Smooth muscle cell of the umbilical artery (primary cell): ENCODE measurements around the gene LSM14B. TPM values are rescaled to one million over a fixed set of nuclear protein-coding genes. Genes with fewer than 3 reads are reported as not detected.

Experiments used
- total RNA-seq: library from RNA; depleted of rRNA; stranded (reverse); fragments of >200 nt; gene quantifications from 2 replicates; pipeline ENCODE4 v1.2.3, GENCODE V29; 2014

Gene LSM14B
- total RNA-seq, result 39.2 TPM in 2 replicates

DNA sequence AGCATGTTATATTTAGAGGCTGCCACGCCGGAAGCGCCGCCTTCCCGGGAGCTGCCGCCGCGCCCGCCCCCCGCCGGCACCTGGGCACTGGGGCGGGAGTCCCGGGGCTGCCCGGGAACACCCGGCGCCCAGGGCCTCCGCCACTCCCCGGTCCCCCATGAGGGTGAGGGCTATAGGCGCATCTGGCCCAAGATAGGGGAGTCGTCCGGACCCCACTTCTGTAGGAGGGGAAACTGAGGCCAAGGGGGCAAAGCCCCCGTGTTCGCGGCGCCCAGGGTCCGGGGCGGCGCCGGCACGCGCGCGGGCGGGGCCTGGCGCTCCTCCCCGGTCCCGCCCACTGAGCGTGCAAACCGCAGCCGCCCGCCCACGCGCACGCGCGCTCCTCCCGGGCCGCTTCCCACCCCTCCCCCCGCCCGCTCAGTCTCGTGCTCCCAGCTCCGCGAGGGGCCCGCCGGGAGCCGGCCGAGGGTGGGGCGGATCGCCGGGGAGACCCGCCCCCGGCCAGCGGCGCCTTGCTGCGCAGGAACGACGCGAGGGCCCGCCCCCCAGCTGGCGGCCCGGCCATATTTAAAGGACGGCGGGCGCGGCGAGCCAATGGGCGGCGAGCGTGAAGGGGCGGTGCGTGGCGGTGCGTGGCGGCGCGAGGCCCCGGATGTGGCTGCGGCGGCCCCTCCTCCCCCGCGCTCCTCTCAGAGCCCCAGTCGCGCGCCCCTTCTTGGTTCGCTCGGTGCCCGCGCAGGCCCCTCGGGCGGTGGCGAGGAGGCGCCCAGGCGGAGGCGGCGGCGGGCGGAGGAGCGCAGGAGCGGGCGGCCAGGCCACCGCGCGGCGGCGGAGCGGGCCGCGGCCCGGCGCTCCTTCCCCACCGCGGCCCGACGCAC lies at the start of gene LSM14B:
Gene LSM14B, plus strand, starts transcription at position 700 of the 878 bp plus-strand sequence. CDS start 192 bp downstream, outside the sequence.

DNA sequence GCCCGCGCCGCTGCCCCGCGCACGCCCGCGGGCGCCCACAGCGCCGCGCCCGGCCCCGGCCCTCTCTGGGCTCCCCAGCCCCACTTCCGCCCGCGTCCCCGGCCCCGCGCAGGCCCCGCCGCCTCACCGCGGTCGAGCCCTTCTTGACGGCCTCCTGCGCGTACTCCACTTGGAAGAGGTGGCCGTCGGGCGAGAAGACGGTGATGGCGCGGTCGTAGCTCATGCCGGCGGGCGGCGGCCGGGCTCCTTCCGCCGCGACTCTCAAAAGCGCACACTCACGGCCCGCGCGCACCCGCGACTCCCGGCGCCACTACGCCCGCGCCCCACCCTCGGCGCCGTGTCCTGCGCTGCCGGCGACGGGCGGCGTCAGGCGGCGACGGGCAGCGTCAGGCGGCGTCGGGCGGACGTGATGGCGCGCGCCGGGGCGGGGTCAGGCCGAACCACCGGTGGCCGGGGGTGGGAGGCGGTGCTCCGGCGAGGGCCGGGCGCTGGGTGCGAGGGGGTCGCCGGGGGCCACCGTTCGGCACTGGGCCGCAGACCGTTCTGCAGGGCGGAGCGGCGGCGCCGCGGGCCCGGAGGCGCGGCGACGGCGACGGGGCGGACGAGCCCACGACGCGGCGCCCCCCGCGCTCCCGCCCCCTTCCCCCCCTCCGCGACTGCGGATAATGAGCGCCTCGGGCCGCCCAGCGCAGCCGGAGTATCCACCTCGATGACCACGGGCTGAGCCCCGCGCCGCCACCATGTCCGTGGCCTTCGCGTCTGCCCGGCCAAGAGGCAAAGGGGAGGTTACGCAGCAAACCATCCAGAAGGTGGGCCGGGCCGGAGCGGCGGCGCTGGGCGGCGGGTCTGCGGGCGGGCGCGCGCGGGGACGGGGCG lies 21.0 kb downstream of the LSM14B start, which contains the start of the genes PSMA7 and SS18L1:
Gene PSMA7, minus strand, starts transcription at position 314 of the 876 bp plus-strand sequence. Its CDS starts 91 bp downstream, at position 223.
Gene SS18L1, plus strand, starts transcription at position 689 of the 876 bp plus-strand sequence. Its CDS starts 52 bp downstream, at position 741.

GRCh38 chr20:62182469-62183425 lies 60.5 kb downstream of the LSM14B start, which contains the start of gene MTG2:
TSS of gene MTG2 (plus strand) at chr20:62183028. CDS start at chr20:62193421, 10,393 bp downstream.

Other genes with a start within 250 kb of the LSM14B start
- gene TAF4, start 56.6 kb upstream of the LSM14B start, total RNA-seq, result 3.3 and 7.3 TPM in 2 replicates
- gene PSMA7, start 20.9 kb downstream of the LSM14B start, total RNA-seq, result 320 and 348 TPM in 2 replicates
- 10.4 and 18.4 TPM in 2 replicates for gene SS18L1, start 21.3 kb downstream of the LSM14B start, total RNA-seq
- 15.7 and 18.2 TPM in 2 replicates for gene MTG2, start 60.6 kb downstream of the LSM14B start, total RNA-seq
- not detected in 2 replicates for gene HRH3, start 97.8 kb downstream of the LSM14B start, total RNA-seq
- gene OSBPL2, start 116.0 kb downstream of the LSM14B start, total RNA-seq, result 39.9 and 40.1 TPM in 2 replicates
- 101 and 111 TPM in 2 replicates for gene ADRM1, start 180.5 kb downstream of the LSM14B start, total RNA-seq
- 6.5 and 25.0 TPM in 2 replicates for gene LAMA5, start 244.8 kb downstream of the LSM14B start, total RNA-seq